GM12872 (cell line): Measurements from ENCODE around the gene PDXDC1.
"Not testable (repeated sequence)": the region's sequence is repeated elsewhere in the genome, so short reads cannot be mapped to it uniquely, and the experiment has no call there.

Source experiments
- TF ChIP-seq, protein P1 (sequence below): IDR thresholded peaks from 3 replicates; pipeline ENCODE4 v1.5.1; 2011; ENCODE audit warnings: low read depth, mild to moderate bottlenecking, low read length, moderate library complexity; ENCODE audit not compliant: insufficient read depth

PDXDC1 gene, protein sequence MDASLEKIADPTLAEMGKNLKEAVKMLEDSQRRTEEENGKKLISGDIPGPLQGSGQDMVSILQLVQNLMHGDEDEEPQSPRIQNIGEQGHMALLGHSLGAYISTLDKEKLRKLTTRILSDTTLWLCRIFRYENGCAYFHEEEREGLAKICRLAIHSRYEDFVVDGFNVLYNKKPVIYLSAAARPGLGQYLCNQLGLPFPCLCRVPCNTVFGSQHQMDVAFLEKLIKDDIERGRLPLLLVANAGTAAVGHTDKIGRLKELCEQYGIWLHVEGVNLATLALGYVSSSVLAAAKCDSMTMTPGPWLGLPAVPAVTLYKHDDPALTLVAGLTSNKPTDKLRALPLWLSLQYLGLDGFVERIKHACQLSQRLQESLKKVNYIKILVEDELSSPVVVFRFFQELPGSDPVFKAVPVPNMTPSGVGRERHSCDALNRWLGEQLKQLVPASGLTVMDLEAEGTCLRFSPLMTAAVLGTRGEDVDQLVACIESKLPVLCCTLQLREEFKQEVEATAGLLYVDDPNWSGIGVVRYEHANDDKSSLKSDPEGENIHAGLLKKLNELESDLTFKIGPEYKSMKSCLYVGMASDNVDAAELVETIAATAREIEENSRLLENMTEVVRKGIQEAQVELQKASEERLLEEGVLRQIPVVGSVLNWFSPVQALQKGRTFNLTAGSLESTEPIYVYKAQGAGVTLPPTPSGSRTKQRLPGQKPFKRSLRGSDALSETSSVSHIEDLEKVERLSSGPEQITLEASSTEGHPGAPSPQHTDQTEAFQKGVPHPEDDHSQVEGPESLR

DNA sequence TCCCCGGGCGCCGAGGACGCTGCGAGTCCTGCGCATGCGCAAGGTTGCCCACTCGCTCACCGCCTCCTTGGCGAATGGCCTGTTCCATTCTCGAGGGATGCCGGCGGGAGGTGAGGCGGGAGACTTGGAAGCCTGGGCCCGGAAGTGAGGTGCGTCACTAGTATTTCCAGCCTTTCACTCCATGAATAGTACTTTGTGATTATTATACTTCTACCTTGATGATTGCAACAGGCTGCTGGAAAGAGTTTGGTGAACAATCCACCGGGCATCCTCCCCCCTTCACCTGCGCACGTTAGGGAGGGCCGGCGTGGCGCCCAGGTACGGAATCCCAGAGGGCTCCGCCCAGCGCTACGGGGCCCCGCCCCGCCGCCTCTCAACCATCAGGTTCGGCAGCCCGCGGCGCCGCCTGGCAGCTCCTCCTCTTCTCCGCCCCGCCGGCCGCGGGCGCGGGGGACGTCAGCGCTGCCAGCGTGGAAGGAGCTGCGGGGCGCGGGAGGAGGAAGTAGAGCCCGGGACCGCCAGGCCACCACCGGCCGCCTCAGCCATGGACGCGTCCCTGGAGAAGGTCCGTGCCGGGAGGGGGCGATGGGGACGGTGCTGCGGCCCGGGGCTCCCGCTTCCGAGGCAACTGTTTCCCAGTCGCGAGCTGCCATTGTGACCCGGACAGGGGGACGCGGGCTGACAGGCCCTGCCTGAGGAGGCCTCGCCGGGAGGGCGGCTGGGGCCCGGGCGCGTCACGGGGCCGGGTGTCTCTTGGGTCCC, at the start of gene PDXDC1:
Gene PDXDC1 (plus strand): TSS at position 371 of the 762 bp plus-strand sequence. CDS start 174 bp downstream, at position 545.
- TF ChIP-seq, protein P1, sequence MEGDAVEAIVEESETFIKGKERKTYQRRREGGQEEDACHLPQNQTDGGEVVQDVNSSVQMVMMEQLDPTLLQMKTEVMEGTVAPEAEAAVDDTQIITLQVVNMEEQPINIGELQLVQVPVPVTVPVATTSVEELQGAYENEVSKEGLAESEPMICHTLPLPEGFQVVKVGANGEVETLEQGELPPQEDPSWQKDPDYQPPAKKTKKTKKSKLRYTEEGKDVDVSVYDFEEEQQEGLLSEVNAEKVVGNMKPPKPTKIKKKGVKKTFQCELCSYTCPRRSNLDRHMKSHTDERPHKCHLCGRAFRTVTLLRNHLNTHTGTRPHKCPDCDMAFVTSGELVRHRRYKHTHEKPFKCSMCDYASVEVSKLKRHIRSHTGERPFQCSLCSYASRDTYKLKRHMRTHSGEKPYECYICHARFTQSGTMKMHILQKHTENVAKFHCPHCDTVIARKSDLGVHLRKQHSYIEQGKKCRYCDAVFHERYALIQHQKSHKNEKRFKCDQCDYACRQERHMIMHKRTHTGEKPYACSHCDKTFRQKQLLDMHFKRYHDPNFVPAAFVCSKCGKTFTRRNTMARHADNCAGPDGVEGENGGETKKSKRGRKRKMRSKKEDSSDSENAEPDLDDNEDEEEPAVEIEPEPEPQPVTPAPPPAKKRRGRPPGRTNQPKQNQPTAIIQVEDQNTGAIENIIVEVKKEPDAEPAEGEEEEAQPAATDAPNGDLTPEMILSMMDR, result not testable (repeated sequence)

DNA sequence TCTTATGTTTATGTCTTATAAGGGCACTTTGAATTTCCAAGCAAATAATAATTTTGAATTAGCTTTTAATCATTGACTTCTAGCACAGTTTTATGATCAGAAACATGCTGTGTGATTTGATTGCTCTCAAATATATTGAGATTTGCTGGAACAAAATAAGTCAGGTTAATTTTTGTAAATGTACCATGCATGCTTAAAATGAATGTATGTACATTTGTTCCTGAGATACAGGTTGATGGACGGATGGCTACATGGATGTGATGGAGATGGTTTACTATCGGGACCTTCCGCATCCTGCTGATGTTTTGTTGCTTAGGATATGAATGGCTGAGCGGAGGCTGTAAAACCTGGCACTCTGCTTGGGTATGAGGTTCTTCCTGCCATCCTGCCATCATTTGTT, 37.7 kb upstream of the PDXDC1 start, which contains the start of gene NPIPA1:
Gene NPIPA1 (plus strand): TSS at position 301 of the 400 bp plus-strand sequence. CDS start 0 bp downstream, at position 301.
- TF ChIP-seq, protein P1, result not testable (repeated sequence)

DNA sequence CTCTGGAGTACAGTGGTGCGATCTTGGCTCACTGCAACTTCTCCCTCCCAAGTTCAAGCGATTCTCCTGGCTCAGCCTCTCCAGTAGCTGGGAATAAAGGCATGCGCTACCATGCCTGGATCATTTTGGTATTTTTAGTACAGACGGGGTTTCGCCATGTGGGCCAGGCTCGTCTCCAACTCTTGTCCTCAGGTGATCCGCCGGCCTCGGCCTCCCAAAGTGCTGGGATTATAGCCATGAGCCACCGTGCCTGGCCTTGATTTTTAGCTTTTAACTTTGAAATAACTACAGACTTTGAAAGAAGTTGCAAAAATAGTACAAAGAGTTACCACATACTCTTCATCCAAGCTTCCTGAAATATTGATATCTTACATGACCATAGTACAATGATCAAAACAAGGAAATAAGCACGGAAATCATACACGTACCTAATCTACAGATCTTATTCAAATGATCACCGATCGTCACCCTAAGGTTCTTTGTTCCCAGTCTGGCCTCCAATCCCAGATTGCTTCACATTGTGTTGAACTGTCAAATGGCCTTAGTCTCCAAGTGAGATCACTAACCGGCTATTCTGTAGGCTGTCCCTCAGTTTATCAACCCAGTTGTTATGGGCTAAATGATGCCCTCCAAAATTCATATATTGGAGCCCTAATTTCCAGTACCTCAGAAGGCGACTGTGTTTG, 19.1 kb upstream of the PDXDC1 start:
- TF ChIP-seq, protein P1, result no peak

DNA sequence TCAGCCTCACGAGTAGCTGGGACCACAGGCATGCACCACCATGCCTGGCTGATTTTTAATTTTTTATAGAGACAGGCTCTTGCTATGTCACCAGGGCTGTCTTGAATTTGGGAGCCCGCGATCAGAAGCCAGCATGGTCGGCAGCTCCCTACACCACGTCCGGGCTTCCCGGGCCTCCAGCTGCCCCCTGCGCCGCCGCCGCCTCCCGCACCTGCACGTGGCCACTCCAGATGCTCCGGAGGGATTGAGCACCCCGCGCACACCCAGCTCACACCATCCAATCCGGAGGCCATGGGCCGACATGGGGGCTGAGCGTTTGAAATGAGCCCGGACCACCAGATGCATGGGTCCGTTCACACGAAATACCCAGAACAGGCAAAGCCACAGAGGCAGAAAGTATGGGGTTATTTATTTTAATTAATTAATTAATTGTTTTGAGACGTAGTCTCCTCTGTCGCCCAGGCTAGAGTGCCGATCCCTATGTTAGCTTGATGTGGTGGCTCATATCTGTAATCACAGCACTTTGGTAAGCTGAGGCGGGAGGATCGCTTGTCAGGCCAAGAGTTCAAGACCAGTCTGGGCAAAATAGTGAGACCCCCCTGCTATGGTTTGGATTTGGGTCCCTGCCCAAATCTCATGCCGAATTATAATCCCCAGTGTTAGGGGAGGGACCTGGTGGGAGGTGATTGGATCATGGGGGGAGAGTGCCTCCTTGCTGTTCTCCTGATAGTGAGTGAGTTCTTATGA, 17.1 kb upstream of the PDXDC1 start:
- TF ChIP-seq, protein P1, result no peak

DNA sequence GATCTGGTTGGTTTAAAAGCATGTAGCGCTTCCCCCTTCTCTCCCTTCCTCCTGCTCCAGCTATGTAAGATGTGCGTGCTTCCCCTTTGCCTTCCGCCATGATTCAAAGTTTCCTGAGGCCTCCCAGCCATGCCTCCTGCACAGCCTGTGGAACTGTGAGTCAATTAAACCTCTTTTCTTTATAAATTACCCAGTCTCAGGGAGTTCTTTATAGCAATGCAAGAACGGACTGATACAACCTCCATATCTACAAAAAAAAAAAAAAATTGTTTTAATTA, 16.6 kb upstream of the PDXDC1 start:
- TF ChIP-seq, protein P1, result no peak

DNA sequence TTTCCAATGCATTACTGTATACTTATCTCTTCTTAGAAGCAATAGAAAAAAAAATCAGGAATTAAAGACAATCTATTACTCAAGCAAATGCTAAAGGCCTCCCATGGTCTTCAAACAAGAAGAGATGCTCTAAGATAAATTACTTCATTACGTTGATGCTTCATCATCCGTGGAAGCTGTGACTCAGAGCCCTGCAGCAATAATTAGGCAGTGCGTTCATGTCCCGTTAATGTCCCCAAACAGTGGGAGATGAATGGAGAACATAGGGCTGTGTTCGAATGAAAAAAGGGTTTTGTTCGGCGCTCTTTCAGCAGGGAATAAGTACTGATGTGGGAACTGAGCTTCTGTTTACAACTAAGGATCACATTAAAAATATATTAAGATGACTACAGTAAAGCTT, 15.9 kb upstream of the PDXDC1 start:
- TF ChIP-seq, protein P1, result no peak
